Stomach smooth muscle (tissue), 2 donors: ENCODE results near the gene CYP11A1.

Experiments used
- H3K27ac ChIP-seq: one replicate; pipeline ENCODE4 v1.7.0; 2013; ENCODE audit warnings: mild to moderate bottlenecking, low read length, inconsistent platforms
- H3K27me3 ChIP-seq, 2 donors: one replicate each; pipeline ENCODE4 v1.7.0; 2013; ENCODE audit warnings: low read length in 2 of 2; ENCODE audit not compliant: insufficient read depth in 2 of 2, control insufficient read depth in 1 of 2
- H3K36me3 ChIP-seq, 2 donors: one replicate each; pipeline ENCODE4 v1.7.0; 2013; ENCODE audit warnings: low read length in 2 of 2; ENCODE audit not compliant: control insufficient read depth in 2 of 2, insufficient read depth in 2 of 2
- H3K4me1 ChIP-seq: one replicate; pipeline ENCODE4 v1.7.0; 2013; ENCODE audit warnings: low read length; ENCODE audit not compliant: control insufficient read depth, insufficient read depth
- H3K4me3 ChIP-seq, 2 donors: one replicate each; pipeline ENCODE4 v1.7.0; 2013; ENCODE audit warnings: low read length in 2 of 2
- H3K9ac ChIP-seq, 2 donors: one replicate each; pipeline ENCODE4 v1.7.0; 2013; ENCODE audit warnings: low read length in 2 of 2, mild to moderate bottlenecking in 1 of 2
- H3K9me3 ChIP-seq, 2 donors: one replicate each; pipeline ENCODE4 v1.7.0; 2013; ENCODE audit warnings: low read length in 2 of 2; ENCODE audit not compliant: control insufficient read depth in 2 of 2
- donor health status: healthy.
- donor health status: Pancreatic carcinoma.

CYP11A1 gene

DNA sequence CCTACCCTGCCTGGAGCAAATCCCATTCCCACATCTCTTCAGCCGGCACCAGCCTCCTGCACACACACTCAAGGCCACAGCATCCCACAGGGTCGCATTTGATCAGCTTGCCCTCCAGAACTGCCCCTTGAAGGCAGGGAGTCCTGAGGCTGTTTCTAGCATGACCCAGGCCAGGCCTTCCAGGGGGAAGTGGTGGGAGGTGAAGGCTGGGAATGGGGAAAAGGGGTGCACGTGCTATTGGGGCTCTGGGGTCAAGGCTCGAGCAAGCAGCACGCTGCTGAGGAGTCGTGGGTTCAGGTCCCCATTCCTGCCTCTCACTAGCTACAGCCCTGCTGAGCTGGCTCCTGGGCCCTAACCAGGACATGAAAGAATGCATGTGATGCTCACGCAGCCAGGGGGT lies 41.4 kb upstream of the CYP11A1 start:
- no peak overlapping the region for H3K4me3 ChIP-seq
- no peak overlapping the region for H3K9ac ChIP-seq
- H3K27ac ChIP-seq = no peak overlapping the region
- H3K9me3 ChIP-seq = no peaks in the 10 kb centered on the region
- H3K36me3 ChIP-seq = no peaks in the 10 kb centered on the region
- no peaks in the 10 kb centered on the region for H3K4me1 ChIP-seq
- H3K27me3 ChIP-seq = peaks cover 0 to 8% of the 10 kb centered on the region in 2 donors

- H3K9me3 ChIP-seq = no peaks in the 10 kb centered on the region
- H3K36me3 ChIP-seq = no peaks in the 10 kb centered on the region
- peaks cover 0 to 8% of the 10 kb centered on the region in 2 donors for H3K27me3 ChIP-seq
- no peak overlapping the region for H3K27ac ChIP-seq
- H3K9ac ChIP-seq = no peak overlapping the region
- no peaks in the 10 kb centered on the region for H3K4me1 ChIP-seq
- no peak overlapping the region for H3K4me3 ChIP-seq
Observed at GRCh38 chr15:74408385-74408784, 40.9 kb upstream of the CYP11A1 start.

- no peaks in the 10 kb centered on the region for H3K9me3 ChIP-seq
- H3K4me1 ChIP-seq = no peaks in the 10 kb centered on the region
- no peak overlapping the region for H3K4me3 ChIP-seq
- H3K27me3 ChIP-seq = peaks cover 0 to 11% of the 10 kb centered on the region in 2 donors
- H3K27ac ChIP-seq = no peak overlapping the region
- H3K9ac ChIP-seq = no peak overlapping the region
- no peaks in the 10 kb centered on the region for H3K36me3 ChIP-seq
Observed at GRCh38 chr15:74406992-74407705, 39.7 kb upstream of the CYP11A1 start.

- Histone ChIP-seq H3K27ac (no peak overlapping the region), H3K36me3 (no peaks in the 10 kb centered on the region), H3K27me3 (peaks cover 0 to 11% of the 10 kb centered on the region in 2 donors), H3K9me3 (no peaks in the 10 kb centered on the region), H3K4me1 (no peaks in the 10 kb centered on the region), H3K9ac (no peak overlapping the region), H3K4me3 (no peak overlapping the region)
Observed at GRCh38 chr15:74406517-74406916, 39.1 kb upstream of the CYP11A1 start.

GRCh38 chr15:74405823-74406222 lies 38.4 kb upstream of the CYP11A1 start:
- H3K4me1 ChIP-seq = no peaks in the 10 kb centered on the region
- H3K9me3 ChIP-seq = no peaks in the 10 kb centered on the region
- no peak overlapping the region for H3K9ac ChIP-seq
- H3K4me3 ChIP-seq = no peak overlapping the region
- H3K27me3 ChIP-seq = peaks cover 0 to 16% of the 10 kb centered on the region in 2 donors
- no peak overlapping the region for H3K27ac ChIP-seq
- no peaks in the 10 kb centered on the region for H3K36me3 ChIP-seq

DNA sequence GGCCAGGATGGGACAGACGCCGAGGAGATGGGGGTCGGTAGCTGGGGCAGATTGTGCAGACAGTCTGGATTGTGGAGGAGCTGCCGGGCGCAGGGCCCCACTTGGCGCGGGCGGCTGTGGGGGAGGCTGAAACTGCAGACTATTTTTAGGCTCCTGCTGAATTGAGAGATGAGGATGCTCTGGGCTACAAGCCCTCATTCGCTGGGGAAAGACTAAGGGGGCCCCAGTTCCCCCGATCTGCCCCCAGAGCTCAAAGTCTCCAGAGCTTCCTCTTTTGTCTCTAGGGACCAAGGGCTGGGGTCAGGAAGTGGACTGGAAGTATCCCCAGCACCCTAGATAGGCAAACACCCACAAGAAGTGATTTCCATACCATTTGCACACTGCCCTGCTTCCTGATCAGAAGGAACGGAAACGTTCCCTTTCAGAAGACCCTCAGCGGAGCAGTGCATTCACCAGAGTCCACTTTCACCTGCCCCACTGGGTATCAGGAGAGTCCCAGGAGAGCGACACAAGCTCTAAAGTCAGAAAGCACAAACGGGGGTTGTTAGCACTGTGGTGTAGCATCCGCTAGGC lies 36.6 kb upstream of the CYP11A1 start:
- Histone ChIP-seq H3K4me3 (no peak overlapping the region), H3K9ac (no peak overlapping the region), H3K9me3 (no peaks in the 10 kb centered on the region), H3K4me1 (no peaks in the 10 kb centered on the region), H3K27ac (no peak overlapping the region), H3K27me3 (peaks cover 0 to 16% of the 10 kb centered on the region in 2 donors), H3K36me3 (no peaks in the 10 kb centered on the region)

GRCh38 chr15:74403588-74403919 lies 36.1 kb upstream of the CYP11A1 start:
- Histone ChIP-seq H3K9ac (no peak overlapping the region), H3K27me3 (peaks cover 0 to 16% of the 10 kb centered on the region in 2 donors), H3K27ac (no peak overlapping the region), H3K36me3 (no peaks in the 10 kb centered on the region), H3K9me3 (no peaks in the 10 kb centered on the region), H3K4me1 (no peaks in the 10 kb centered on the region), H3K4me3 (no peak overlapping the region)

DNA sequence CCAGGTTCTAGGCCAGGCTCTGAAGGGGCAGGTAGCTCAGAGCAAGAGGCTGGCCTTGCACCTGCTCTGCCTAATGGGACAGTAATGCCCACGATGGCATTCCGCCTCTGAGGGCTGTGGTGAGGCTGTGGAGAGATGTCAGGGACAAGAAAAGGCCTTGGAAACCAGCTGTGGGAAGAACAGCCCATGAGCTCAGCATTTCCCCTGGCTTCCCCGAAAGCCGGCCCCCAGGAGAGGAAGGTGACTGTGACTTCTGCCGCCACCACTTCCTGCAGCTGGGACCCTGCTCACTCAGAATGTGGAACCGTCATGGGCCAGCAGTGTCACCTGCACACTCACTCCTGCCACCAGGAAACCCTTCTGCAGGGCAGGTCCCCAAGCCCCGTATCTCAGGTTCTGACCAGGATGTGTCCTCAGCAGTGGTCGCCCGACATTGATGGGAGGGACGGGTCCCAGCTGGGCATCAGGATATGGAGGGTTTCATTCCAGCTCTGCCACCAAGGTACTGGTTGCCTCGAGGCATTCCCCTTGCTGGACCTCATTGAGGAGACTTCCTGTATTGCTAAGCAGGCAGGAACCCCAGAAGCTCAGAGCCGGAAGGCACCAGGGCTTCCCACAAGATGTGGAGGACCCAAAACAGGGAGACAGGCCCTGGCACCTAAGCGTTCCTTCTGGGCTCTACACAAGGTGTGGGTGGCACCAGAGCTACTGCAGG lies 35.6 kb upstream of the CYP11A1 start:
- Histone ChIP-seq H3K9me3 (no peaks in the 10 kb centered on the region), H3K4me3 (no peak overlapping the region), H3K9ac (no peak overlapping the region), H3K4me1 (no peaks in the 10 kb centered on the region), H3K27me3 (peaks cover 0 to 16% of the 10 kb centered on the region in 2 donors), H3K27ac (no peak overlapping the region), H3K36me3 (no peaks in the 10 kb centered on the region)

DNA sequence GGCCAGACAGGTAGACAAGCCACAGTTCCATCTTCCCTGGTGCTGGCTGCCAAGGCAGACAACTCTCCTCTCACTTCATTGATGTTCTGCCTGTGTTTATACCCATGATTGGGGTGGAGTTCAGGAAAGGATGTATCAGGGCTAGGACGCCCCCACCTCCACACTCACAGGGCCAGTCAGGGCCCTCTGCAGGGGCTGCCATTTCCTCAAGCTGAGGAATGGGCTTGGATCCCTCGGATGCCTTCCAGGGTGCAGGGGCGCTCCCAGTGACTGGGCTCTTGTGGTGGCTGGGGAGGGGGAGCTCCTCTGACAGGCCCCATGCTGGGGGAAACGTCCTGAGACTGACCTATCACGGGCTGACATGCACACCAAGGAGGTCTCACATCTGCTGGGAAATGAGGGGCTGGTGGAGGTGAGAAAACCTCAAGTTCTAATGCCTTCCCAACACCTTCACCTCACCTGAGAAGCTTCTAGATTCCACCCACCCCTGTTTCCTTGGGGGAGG lies 34.9 kb upstream of the CYP11A1 start:
- Histone ChIP-seq H3K9me3 (no peaks in the 10 kb centered on the region), H3K4me1 (no peaks in the 10 kb centered on the region), H3K4me3 (no peak overlapping the region), H3K36me3 (no peaks in the 10 kb centered on the region), H3K27ac (no peak overlapping the region), H3K9ac (no peak overlapping the region), H3K27me3 (peaks cover 0 to 16% of the 10 kb centered on the region in 2 donors)

DNA sequence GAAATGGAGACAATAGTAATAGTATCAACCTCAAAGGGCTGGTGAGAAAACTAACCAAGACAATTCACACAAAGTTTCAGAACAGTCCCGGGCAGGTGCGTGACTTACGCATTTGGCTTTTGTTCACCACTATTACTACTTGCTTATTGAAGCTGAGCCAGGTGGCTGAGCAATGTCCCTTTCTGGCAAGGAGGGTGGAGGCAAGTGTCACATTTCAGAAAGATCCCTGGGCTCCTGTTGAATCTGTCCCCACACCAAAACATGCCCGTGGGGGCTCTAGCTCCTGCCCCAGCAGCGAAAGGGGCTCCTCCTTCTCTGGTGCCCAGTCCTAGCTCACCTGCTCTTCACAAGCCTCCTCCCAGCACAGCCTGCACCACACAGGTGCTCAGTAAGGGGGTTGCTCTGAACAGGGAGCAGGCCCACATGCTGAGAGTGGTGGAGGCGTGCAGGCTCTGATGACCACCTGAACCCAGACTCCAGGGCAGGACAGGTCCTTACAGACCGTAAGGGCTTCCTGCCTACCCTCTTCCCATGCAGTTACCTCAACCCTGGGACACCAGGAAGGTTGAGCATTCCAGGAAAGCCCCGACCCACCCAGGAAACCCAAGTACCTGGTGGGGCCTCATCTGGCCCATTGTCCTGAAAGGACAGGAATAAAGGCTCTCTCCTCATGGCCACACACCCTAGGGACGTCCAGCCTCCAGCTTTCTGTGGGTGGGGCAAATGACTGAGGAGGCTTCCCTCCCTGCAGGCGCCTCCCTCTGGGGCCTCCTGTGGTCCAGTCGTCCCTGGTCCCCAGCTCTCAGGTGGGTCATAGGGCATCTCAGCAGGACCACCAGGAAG lies 33.7 kb upstream of the CYP11A1 start:
- Histone ChIP-seq H3K36me3 (no peaks in the 10 kb centered on the region), H3K27me3 (peaks cover 0 to 13% of the 10 kb centered on the region in 2 donors), H3K9ac (no peak overlapping the region), H3K27ac (no peak overlapping the region), H3K4me3 (no peak overlapping the region), H3K9me3 (no peaks in the 10 kb centered on the region), H3K4me1 (no peaks in the 10 kb centered on the region)
